Lung (tissue), 12 donors: Measurements from ENCODE around the gene SLC25A30. TPM values are rescaled to one million over a fixed set of nuclear protein-coding genes. Genes with fewer than 3 reads are reported as not detected.
"Not testable (repeated sequence)": the region's sequence is repeated elsewhere in the genome, so short reads cannot be mapped to it uniquely, and the experiment has no call there.

Experiments used
- ATAC-seq: fragments of 200-7000 bp; cut with Tn5 transposase; one replicate; pipeline ENCODE4 v1.9.1; 2020; ENCODE audit warnings: moderate number of reproducible peaks; ENCODE audit not compliant: insufficient read depth, low FRiP score
- DNase-seq, 3 donors: peaks; one replicate each; pipeline ENCODE4 v3.0.0-alpha.2; 2013 to 2017
- H3K27ac ChIP-seq, 2 donors: one replicate each; pipeline ENCODE4 v1.5.1; 2013; ENCODE audit warnings: mild to moderate bottlenecking in 2 of 2, moderate library complexity in 2 of 2, control low read depth in 1 of 2, inconsistent platforms in 1 of 2, low read depth in 1 of 2, low read length in 1 of 2
- H3K27me3 ChIP-seq, 3 donors: one replicate each; pipeline ENCODE4 v1.5.1; 2013; ENCODE audit warnings: low read length in 2 of 3; ENCODE audit not compliant: control insufficient read depth in 3 of 3, insufficient read depth in 3 of 3
- H3K36me3 ChIP-seq, 4 donors: one replicate each; pipeline ENCODE4 v1.5.1; 2013; ENCODE audit warnings: low read length in 4 of 4, mild to moderate bottlenecking in 1 of 4, moderate library complexity in 1 of 4; ENCODE audit not compliant: control insufficient read depth in 4 of 4, insufficient read depth in 4 of 4
- H3K4me1 ChIP-seq, 5 donors: one replicate each; pipeline ENCODE4 v1.5.1; 2013; ENCODE audit warnings: low read length in 5 of 5, mild to moderate bottlenecking in 2 of 5, moderate library complexity in 1 of 5; ENCODE audit not compliant: control insufficient read depth in 5 of 5, insufficient read depth in 5 of 5
- H3K4me3 ChIP-seq: one replicate; pipeline ENCODE4 v1.5.1; 2013; ENCODE audit warnings: mild to moderate bottlenecking, control low read depth, moderate library complexity
- H3K9ac ChIP-seq, 2 donors: one replicate each; pipeline ENCODE4 v1.5.1; 2013; ENCODE audit warnings: low read length in 2 of 2, control low read depth in 1 of 2; ENCODE audit not compliant: insufficient read depth in 1 of 2
- H3K9me3 ChIP-seq, 4 donors: one replicate each; pipeline ENCODE4 v1.5.1; 2013; ENCODE audit warnings: low read length in 3 of 4, mild to moderate bottlenecking in 1 of 4, moderate library complexity in 1 of 4; ENCODE audit not compliant: control insufficient read depth in 4 of 4, insufficient read depth in 3 of 4
- CTCF ChIP-seq: IDR thresholded peaks from 2 replicates; pipeline ENCODE4 v1.5.1; 2012; ENCODE audit warnings: mild to moderate bottlenecking; ENCODE audit errors: control extremely low read depth, extremely low read depth
- WGBS, 2 donors: extraction: QIAGEN DNeasy Blood & Tissue Kit; methylation state at CpG; one replicate each; pipeline ENCODE4 v1.1.7; 2013; 5-methylcytosine and 5-hydroxymethylcytosine counted together
- polyA plus RNA-seq, 2 donors: library from polyadenylated mRNA; stranded (reverse); fragments of 200-250 nt; gene quantifications; one replicate each; pipeline ENCODE4 v1.2.1, GENCODE V29; 2013
- total RNA-seq, 2 donors: library from RNA; depleted of rRNA in 1 of 2; stranded (reverse); fragments of >200 nt in 1 of 2; gene quantifications; one replicate each; pipeline ENCODE4 v1.2.1, GENCODE V29; 2014 to 2021
- donor health status: control.
- donor health status: control.
- donor health status: Bipolar disorder and iron deficiency.
- donor health status: healthy.
- donor health status: DM: yes; HTN: yes; CAD: no.

The SLC25A30 gene
- total and polyA plus RNA-seq, 4 donors, result 7.3 to 24.3 (median 10.2) TPM

GRCh38 chr13:45422731-45423292, 4.6 kb upstream of the SLC25A30 start:
- 82 to 85% methylated on average over 3 of the region's 3 CpGs for WGBS, 2 donors
- ATAC-seq (no peak), DNase-seq (no peak)
- no peaks in the 10 kb centered on the region for H3K4me1 ChIP-seq
- no peaks in the 10 kb centered on the region for H3K9me3 ChIP-seq
- H3K27ac ChIP-seq, result no peak overlapping the region
- no peak for TF ChIP-seq CTCF
- H3K9ac ChIP-seq, result no peak overlapping the region
- no peaks in the 10 kb centered on the region for H3K36me3 ChIP-seq
- no peaks in the 10 kb centered on the region for H3K27me3 ChIP-seq
- H3K4me3 ChIP-seq, result no peak overlapping the region

- H3K9ac ChIP-seq, result no peak overlapping the region
- H3K4me3 ChIP-seq, result no peak overlapping the region
- 75 to 93% methylated on average over 1 of the region's 1 CpG for WGBS, 2 donors
- no peak overlapping the region for H3K27ac ChIP-seq
- ATAC-seq (no peak), DNase-seq (no peak)
- H3K36me3 ChIP-seq, result no peaks in the 10 kb centered on the region
- no peak for TF ChIP-seq CTCF
- peaks cover 0 to 15% (median 2%) of the 10 kb centered on the region in 5 donors for H3K4me1 ChIP-seq
- H3K9me3 ChIP-seq, result no peaks in the 10 kb centered on the region
- no peaks in the 10 kb centered on the region for H3K27me3 ChIP-seq
Measured at GRCh38 chr13:45419945-45420344, 1.8 kb upstream of the SLC25A30 start.

GRCh38 chr13:45419389-45419788, 1.2 kb upstream of the SLC25A30 start:
- peaks cover 2 to 20% (median 4%) of the 10 kb centered on the region in 5 donors for H3K4me1 ChIP-seq
- 97 to 99% methylated on average over 16 of the region's 16 CpGs for WGBS, 2 donors
- not testable (repeated sequence) for H3K36me3 ChIP-seq, H3K27me3 ChIP-seq, ATAC-seq, DNase-seq, H3K9me3 ChIP-seq, H3K4me3 ChIP-seq, H3K9ac ChIP-seq, H3K27ac ChIP-seq

- ATAC-seq (no peak), DNase-seq (peak in 1 of 3 donors; percentile 17)
- Histone ChIP-seq H3K4me3 (peak overlapping the region; percentile 71), H3K9me3 (no peaks in the 10 kb centered on the region), H3K9ac (peak overlapping the region in 1 of 2 donors; percentile 83), H3K27me3 (no peaks in the 10 kb centered on the region), H3K4me1 (peaks cover 4 to 26% (median 11%) of the 10 kb centered on the region in 5 donors), H3K36me3 (no peaks in the 10 kb centered on the region), H3K27ac (peak overlapping the region; percentile 52 to 94)
- no peak for TF ChIP-seq CTCF
- 31 to 36% methylated on average over 10 of the region's 10 CpGs for WGBS, 2 donors
Measured at GRCh38 chr13:45416516-45417128, 1.6 kb downstream of the SLC25A30 start.
